Keratinocyte (primary cell): ENCODE data around the gene PGPEP1. TPM values are rescaled to one million over a fixed set of nuclear protein-coding genes. Genes with fewer than 3 reads are reported as not detected.

Experiments used
- DNase-seq: peaks from one replicate; pipeline ENCODE4 v3.0.0-alpha.2; 2011; ENCODE audit warnings: low read depth, missing footprints, low spot score
- FAIRE-seq: peaks from 2 replicates; lab custom pipeline; 2011; peaks lifted over from hg19 to GRCh38; lab: Jason Lieb, UNC
- H2AFZ ChIP-seq: 2 replicates; pipeline ENCODE4 v1.6.0; 2012; ENCODE audit warnings: low read length, control low read depth, inconsistent platforms; ENCODE audit not compliant: control insufficient read depth
- H3K27ac ChIP-seq: 2 replicates; pipeline ENCODE4 v1.5.1; 2011; ENCODE audit warnings: low read length; ENCODE audit not compliant: control insufficient read depth, insufficient read depth
- H3K27me3 ChIP-seq: 3 replicates; pipeline ENCODE4 v1.6.0; 2011; ENCODE audit warnings: low read length; ENCODE audit not compliant: control insufficient read depth, insufficient read depth; ENCODE audit errors: extremely low read depth
- H3K36me3 ChIP-seq, 2 experiments: 2 replicates in 1 of 2; 3 replicates in 1 of 2; pipeline ENCODE4 v1.5.1; 2011; ENCODE audit warnings: low read length in 2 of 2, mild to moderate bottlenecking in 1 of 2; ENCODE audit not compliant: control insufficient read depth in 2 of 2, insufficient read depth in 2 of 2; ENCODE audit errors: extremely low read depth in 1 of 2
- H3K4me1 ChIP-seq: 3 replicates; pipeline ENCODE4 v1.5.1; 2011; ENCODE audit warnings: low read length; ENCODE audit not compliant: control insufficient read depth, insufficient read depth; ENCODE audit errors: extremely low read depth
- H3K4me2 ChIP-seq: 3 replicates; pipeline ENCODE4 v1.6.0; 2011; ENCODE audit warnings: low read depth, low read length; ENCODE audit not compliant: control insufficient read depth, insufficient read depth; ENCODE audit errors: extremely low read depth
- H3K4me3 ChIP-seq, 3 experiments: fragments of 200-600 bp in 1 of 3; sonication (generic) in 1 of 3; 2 replicates in 2 of 3; 3 replicates in 1 of 3; pipeline ENCODE4 v1.5.1; 2011 to 2016; ENCODE audit warnings: low read length in 3 of 3, mild to moderate bottlenecking in 3 of 3, control low read depth in 2 of 3, inconsistent platforms in 1 of 3, low read depth in 1 of 3, mixed read lengths in 1 of 3, mixed run types in 1 of 3, moderate library complexity in 1 of 3; ENCODE audit not compliant: control insufficient read depth in 2 of 3, insufficient read depth in 2 of 3; ENCODE audit errors: extremely low read depth in 1 of 3
- H3K79me2 ChIP-seq: 2 replicates; pipeline ENCODE4 v1.6.0; 2012; ENCODE audit warnings: low read length; ENCODE audit not compliant: control insufficient read depth, insufficient read depth
- H3K9ac ChIP-seq: 3 replicates; pipeline ENCODE4 v1.6.0; 2011; ENCODE audit warnings: low read length; ENCODE audit not compliant: control insufficient read depth, insufficient read depth; ENCODE audit errors: extremely low read depth
- H3K9me1 ChIP-seq: 3 replicates; pipeline ENCODE4 v1.6.0; 2011; ENCODE audit warnings: low read length; ENCODE audit not compliant: control insufficient read depth, insufficient read depth; ENCODE audit errors: extremely low read depth
- H3K9me3 ChIP-seq: 2 replicates; pipeline ENCODE4 v1.5.1; 2012; ENCODE audit warnings: low read depth, low read length; ENCODE audit not compliant: control insufficient read depth
- H4K20me1 ChIP-seq: 3 replicates; pipeline ENCODE4 v1.6.0; 2011; ENCODE audit warnings: low read length; ENCODE audit not compliant: control insufficient read depth, insufficient read depth; ENCODE audit errors: extremely low read depth
- CTCF ChIP-seq, 3 experiments: IDR thresholded peaks in 1 of 3; conservative IDR thresholded peaks in 1 of 3; optimal IDR thresholded peaks in 1 of 3; 2 replicates in 2 of 3; 3 replicates in 1 of 3; pipeline versions ENCODE3 to v1.5.1; 2011; ENCODE audit warnings: low read length in 3 of 3, mild to moderate bottlenecking in 3 of 3, moderate library complexity in 2 of 3, control low read depth in 1 of 3, inconsistent platforms in 1 of 3; ENCODE audit not compliant: insufficient read depth in 2 of 3; ENCODE audit errors: extremely low read depth in 1 of 3
- EZH2 ChIP-seq: IDR thresholded peaks from one replicate; pipeline ENCODE4 v1.6.1; 2012; ENCODE audit warnings: inconsistent platforms, mild to moderate bottlenecking, low read length, moderate library complexity
- dilution Hi-C: fragments of 300-500 bp; cut with MboI; formaldehyde crosslinking; loops from one replicate; pipeline ENCODE4 v1.7.0; 2020; ENCODE audit warnings: low sequenced_read_pairs; ENCODE audit not compliant: extremely low pct_ligation_motif_present
- polyA plus RNA-seq, 5 experiments: library from polyadenylated mRNA; depleted of rRNA in 3 of 5; stranded (reverse) in 3 of 5; stranded (forward) in 1 of 5; unstranded in 1 of 5; fragments of >200 nt; gene quantifications; 1 replicate in 1 of 5; 2 replicates in 3 of 5; 3 replicates in 1 of 5; pipeline versions ENCODE4 v1.2.1 to v1.2.3, GENCODE V29; 2011 to 2012; ENCODE audit warnings: missing spikeins in 2 of 5, low read depth in 1 of 5, low replicate concordance in 1 of 5

PGPEP1 gene
- polyA plus RNA-seq, 1 donor (not counting 4 experiments of a cell fraction or from before 2014, with no cell fraction given): 5.6 TPM

DNA sequence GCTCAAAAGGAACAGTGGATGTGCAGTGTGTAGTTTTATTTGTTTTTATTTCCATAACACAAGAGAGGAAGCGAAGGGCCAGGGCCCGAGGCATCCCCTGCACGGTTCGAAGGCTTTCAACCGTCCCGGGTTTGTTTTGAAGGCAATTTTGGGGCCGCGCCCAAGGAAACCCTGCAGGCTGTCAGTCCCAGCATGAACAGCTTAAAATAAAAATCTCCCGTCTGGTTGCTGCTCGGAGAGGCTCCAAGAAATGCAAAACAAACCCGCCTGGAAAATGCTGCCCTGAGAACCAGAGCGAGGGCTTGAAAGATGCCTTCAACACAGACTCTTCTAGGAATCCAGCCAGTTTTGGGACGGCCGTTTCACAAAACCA lies 33.5 kb upstream of the PGPEP1 start:
- dilution Hi-C loops: no loop called here
- no peak overlapping the region for H3K4me2 ChIP-seq
- H3K27me3 ChIP-seq: no peaks in the 10 kb centered on the region
- H2AFZ ChIP-seq: no peak overlapping the region
- no peak overlapping the region for H3K4me3 ChIP-seq
- DNase-seq (no peak), FAIRE-seq (no peak)
- no peaks in the 10 kb centered on the region for H4K20me1 ChIP-seq
- no peaks in the 10 kb centered on the region for H3K79me2 ChIP-seq
- H3K4me1 ChIP-seq: no peaks in the 10 kb centered on the region
- TF ChIP-seq EZH2 (no peak), CTCF (optimal IDR thresholded peaks at IDR 0.05 in 1 of 3, IDR thresholded peaks at IDR 0.05 in 1 of 3, conservative IDR thresholded peaks at IDR 0.05 in 1 of 3; ENCODE audit: extremely low read depth in 1 of 3, insufficient read depth in 2 of 3, low read length in 3 of 3) (no peak)
- H3K9me3 ChIP-seq: no peaks in the 10 kb centered on the region
- H3K27ac ChIP-seq: no peak overlapping the region
- H3K9me1 ChIP-seq: no peaks in the 10 kb centered on the region
- H3K36me3 ChIP-seq: peaks cover 23 to 27% of the 10 kb centered on the region in 2 experiments
- H3K9ac ChIP-seq: no peak overlapping the region

GRCh38 chr19:18307271-18307681 lies 33.1 kb upstream of the PGPEP1 start:
- FAIRE-seq (no peak), DNase-seq (no peak)
- Histone ChIP-seq H3K36me3 (peaks cover 26 to 32% of the 10 kb centered on the region in 2 experiments), H3K27ac (no peak overlapping the region), H3K4me3 (no peak overlapping the region), H4K20me1 (no peaks in the 10 kb centered on the region), H3K9me3 (no peaks in the 10 kb centered on the region), H3K4me1 (no peaks in the 10 kb centered on the region), H3K9ac (no peak overlapping the region), H3K9me1 (no peaks in the 10 kb centered on the region), H3K79me2 (no peaks in the 10 kb centered on the region), H3K4me2 (no peak overlapping the region), H2AFZ (no peak overlapping the region), H3K27me3 (no peaks in the 10 kb centered on the region)
- TF ChIP-seq CTCF (optimal IDR thresholded peaks at IDR 0.05 in 1 of 3, IDR thresholded peaks at IDR 0.05 in 1 of 3, conservative IDR thresholded peaks at IDR 0.05 in 1 of 3; ENCODE audit: extremely low read depth in 1 of 3, insufficient read depth in 2 of 3, low read length in 3 of 3): no peak
- TF ChIP-seq EZH2: no peak
- dilution Hi-C loops: no loop called here
